Measurements from ENCODE around the gene PRR30.

The PRR30 gene

DNA sequence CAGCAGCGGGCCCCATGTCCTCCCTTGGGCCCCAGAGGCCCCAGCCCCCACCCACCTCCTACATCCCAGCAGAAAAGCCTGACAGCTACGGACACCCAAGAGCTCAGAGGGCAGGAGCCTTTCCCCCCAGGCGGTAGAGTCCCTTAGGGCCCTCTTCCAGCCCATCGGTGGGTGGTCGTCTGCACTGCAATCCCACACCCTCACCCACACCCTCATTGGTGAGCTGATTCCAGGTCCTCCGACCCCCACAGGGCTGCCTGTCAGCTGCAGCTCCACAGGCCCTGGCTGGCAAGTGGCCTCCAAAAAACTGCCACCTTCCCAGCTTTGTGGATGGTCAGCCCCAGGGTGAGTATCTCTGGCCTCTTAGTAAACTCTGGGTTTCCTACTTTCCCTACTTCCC, 20.1 kb upstream of the PRR30 start:
- Histone ChIP-seq H3K9me3 (ENCODE audit: low read depth, low read length) (no peaks in the 10 kb centered on the region), H3K36me3 (ENCODE audit: insufficient read depth, low read length) (no peaks in the 10 kb centered on the region), H3K9ac (ENCODE audit: insufficient read length) (no peak overlapping the region), H3K27ac (no peak overlapping the region), H3K4me3 (no peak overlapping the region)
- TF ChIP-seq FOXP2 (optimal IDR thresholded peaks at IDR 0.05; ENCODE audit: control extremely low read depth, extremely low read length, insufficient read depth) (no peak), POLR2AphosphoS5 (IDR thresholded peaks at IDR 0.05; ENCODE audit: borderline replicate concordance, low read depth, low read length) (no peak), EZH2 (IDR thresholded peaks at IDR 0.05) (no peak)
- no peak for DNase-seq (ENCODE audit: low read depth, low spot score)

DNA sequence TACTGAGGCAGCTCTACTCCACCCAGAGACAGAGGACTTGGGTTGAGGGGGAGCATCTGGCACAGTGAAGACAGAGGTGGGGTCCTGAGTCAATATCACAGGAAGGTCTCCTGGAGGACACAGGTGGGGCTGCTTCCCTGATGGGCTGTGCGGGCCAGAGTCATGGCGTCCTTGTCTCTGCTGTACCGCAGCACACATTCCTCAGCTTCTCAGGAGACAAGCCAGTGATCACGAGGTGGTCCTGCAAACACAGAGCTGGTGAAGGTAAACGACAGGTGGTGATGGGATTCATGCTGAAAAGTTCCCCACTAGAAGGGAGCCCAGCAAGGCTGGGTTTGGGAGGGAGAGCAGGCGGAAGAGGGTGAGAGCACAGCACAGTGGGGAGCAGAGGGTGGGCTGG, 19.3 kb upstream of the PRR30 start:
- Histone ChIP-seq H3K9me3 (ENCODE audit: low read depth, low read length) (no peaks in the 10 kb centered on the region), H3K9ac (ENCODE audit: insufficient read length) (no peak overlapping the region), H3K4me3 (no peak overlapping the region), H3K36me3 (ENCODE audit: insufficient read depth, low read length) (no peaks in the 10 kb centered on the region), H3K27ac (no peak overlapping the region)
- DNase-seq (ENCODE audit: low read depth, low spot score): no peak
- TF ChIP-seq FOXP2 (optimal IDR thresholded peaks at IDR 0.05; ENCODE audit: control extremely low read depth, extremely low read length, insufficient read depth) (no peak), POLR2AphosphoS5 (IDR thresholded peaks at IDR 0.05; ENCODE audit: borderline replicate concordance, low read depth, low read length) (no peak), EZH2 (IDR thresholded peaks at IDR 0.05) (no peak)

DNA sequence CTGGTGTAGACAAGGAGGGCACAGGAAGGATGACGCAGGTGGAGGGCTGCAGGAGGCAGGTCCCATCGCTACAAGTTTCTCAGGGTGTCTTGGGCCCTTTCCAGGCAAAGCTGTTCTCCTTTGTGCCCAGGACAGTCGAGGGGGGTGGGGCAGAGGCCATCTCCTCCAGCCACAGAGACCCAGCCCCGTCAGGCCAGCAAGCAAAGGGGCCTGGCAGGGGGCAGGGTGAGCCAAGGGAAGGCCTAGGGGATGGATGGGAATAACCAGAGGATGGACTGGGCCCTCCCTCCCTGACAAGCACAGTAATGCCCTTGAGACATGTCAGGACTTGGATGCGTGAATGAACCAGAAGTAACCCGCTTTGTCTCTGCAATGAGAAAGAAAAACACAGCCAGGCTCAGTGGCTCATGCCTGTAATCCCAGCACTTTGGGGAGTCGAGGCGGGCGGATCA, 15.9 kb upstream of the PRR30 start:
- no peaks in the 10 kb centered on the region for H3K9me3 ChIP-seq (ENCODE audit: low read depth, low read length)
- no peak overlapping the region for H3K4me3 ChIP-seq
- no peaks in the 10 kb centered on the region for H3K36me3 ChIP-seq (ENCODE audit: insufficient read depth, low read length)
- no peak for TF ChIP-seq FOXP2 (optimal IDR thresholded peaks at IDR 0.05; ENCODE audit: control extremely low read depth, extremely low read length, insufficient read depth)
- no peak for TF ChIP-seq POLR2AphosphoS5 (IDR thresholded peaks at IDR 0.05; ENCODE audit: borderline replicate concordance, low read depth, low read length)
- no peak for DNase-seq (ENCODE audit: low read depth, low spot score)
- no peak overlapping the region for H3K27ac ChIP-seq
- H3K9ac ChIP-seq (ENCODE audit: insufficient read length): no peak overlapping the region

DNA sequence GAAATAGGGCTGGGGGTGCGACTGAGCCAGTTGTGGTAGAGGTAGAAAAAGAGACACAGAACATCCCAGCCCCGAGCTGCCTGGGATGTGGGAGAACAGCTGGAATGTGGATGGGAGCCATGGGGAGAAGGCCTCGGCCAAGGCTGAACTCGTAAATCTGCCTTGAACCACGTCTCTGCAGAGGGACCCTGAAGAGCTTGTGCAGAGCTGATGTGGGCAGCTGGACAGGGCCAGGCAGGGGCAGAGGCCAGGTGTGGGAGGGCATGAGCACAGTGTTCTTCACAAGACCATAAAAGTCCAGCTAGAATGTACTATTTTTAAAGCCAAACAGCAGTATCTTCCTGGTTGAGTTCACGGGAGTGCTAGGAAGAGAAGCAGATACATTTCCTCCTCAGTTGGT, 15.3 kb upstream of the PRR30 start:
- TF ChIP-seq FOXP2 (optimal IDR thresholded peaks at IDR 0.05; ENCODE audit: control extremely low read depth, extremely low read length, insufficient read depth) (no peak), EZH2 (IDR thresholded peaks at IDR 0.05) (no peak), POLR2AphosphoS5 (IDR thresholded peaks at IDR 0.05; ENCODE audit: borderline replicate concordance, low read depth, low read length) (no peak)
- H3K27ac ChIP-seq: no peak overlapping the region
- H3K9me3 ChIP-seq (ENCODE audit: low read depth, low read length): no peaks in the 10 kb centered on the region
- no peak overlapping the region for H3K9ac ChIP-seq (ENCODE audit: insufficient read length)
- H3K4me3 ChIP-seq: no peak overlapping the region
- no peak for DNase-seq (ENCODE audit: low read depth, low spot score)
- no peaks in the 10 kb centered on the region for H3K36me3 ChIP-seq (ENCODE audit: insufficient read depth, low read length)

DNA sequence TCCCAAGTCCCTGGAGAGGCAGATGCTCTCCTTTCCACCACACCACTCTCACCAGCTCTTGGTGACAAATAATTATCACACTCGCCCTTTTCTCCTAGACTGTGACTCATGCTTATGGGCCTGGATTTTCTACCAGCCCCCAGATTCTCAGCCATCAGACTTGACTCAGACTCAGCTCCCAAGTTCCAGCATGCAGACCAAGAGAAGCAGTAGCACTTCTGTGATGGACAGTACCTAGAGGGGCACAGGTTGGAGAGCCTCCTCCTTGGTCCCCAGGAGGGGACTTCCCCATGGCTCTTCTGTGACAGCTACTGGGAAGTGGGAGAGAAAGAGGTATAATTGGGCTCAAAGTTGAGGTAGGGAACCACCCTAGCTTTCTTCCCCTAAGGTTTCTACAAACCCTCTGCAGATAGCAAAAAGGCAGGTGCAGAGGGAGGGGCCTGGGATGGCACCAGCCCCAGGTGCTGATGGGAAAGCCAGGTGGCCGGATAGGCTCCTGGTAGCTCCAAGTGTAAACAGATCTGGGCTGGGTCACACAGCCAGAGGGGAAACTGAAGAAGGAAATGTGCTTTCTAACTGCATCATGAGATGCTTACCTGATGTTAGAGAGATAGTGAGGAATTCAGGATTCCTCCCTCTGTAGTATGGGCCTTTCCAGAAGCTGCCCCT, 13.7 kb upstream of the PRR30 start:
- Histone ChIP-seq H3K27ac (no peak overlapping the region), H3K9me3 (ENCODE audit: low read depth, low read length) (no peaks in the 10 kb centered on the region), H3K36me3 (ENCODE audit: insufficient read depth, low read length) (no peaks in the 10 kb centered on the region), H3K4me3 (no peak overlapping the region), H3K9ac (ENCODE audit: insufficient read length) (no peak overlapping the region)
- no peak for DNase-seq (ENCODE audit: low read depth, low spot score)
- TF ChIP-seq POLR2AphosphoS5 (IDR thresholded peaks at IDR 0.05; ENCODE audit: borderline replicate concordance, low read depth, low read length) (no peak), EZH2 (IDR thresholded peaks at IDR 0.05) (no peak), FOXP2 (optimal IDR thresholded peaks at IDR 0.05; ENCODE audit: control extremely low read depth, extremely low read length, insufficient read depth) (no peak)

DNA sequence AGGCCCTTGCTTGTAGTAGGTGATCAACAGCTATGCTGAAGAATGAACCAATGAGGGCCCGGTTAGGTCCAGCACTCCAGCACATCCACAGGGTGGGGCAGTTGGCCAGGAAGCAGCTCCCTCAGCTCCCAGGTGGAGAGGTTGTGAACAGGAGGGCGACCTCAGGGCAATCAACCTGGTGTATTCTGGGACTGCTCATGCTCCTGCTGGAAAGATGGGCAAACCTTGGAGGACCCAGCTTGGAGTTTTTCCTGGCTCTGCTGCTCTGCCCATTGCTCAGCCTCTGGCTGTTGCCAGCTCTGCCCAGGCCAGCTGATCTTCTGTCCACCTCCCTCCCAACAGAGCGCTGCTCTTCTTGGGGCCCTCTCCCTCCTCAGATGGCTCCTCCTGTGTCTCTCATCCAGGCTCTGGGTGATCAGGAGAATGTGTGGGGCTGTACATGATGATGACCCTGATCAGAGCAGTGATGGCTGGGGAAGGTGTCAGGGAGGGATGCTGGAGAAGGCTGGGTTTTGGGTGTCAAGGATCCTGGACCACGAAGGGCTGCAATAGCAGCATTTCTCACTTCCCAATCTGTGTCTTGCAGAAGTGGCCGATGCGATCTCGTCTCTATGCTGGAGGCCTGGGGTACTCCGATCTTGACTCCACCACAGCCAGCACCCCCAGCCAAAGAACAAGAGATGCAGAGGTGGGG, 13.0 kb upstream of the PRR30 start:
- Histone ChIP-seq H3K36me3 (ENCODE audit: insufficient read depth, low read length) (no peaks in the 10 kb centered on the region), H3K4me3 (no peak overlapping the region), H3K9ac (ENCODE audit: insufficient read length) (no peak overlapping the region), H3K9me3 (ENCODE audit: low read depth, low read length) (no peaks in the 10 kb centered on the region), H3K27ac (no peak overlapping the region)
- TF ChIP-seq FOXP2 (optimal IDR thresholded peaks at IDR 0.05; ENCODE audit: control extremely low read depth, extremely low read length, insufficient read depth) (no peak), EZH2 (IDR thresholded peaks at IDR 0.05) (no peak), POLR2AphosphoS5 (IDR thresholded peaks at IDR 0.05; ENCODE audit: borderline replicate concordance, low read depth, low read length) (no peak)
- DNase-seq (ENCODE audit: low read depth, low spot score): no peak

DNA sequence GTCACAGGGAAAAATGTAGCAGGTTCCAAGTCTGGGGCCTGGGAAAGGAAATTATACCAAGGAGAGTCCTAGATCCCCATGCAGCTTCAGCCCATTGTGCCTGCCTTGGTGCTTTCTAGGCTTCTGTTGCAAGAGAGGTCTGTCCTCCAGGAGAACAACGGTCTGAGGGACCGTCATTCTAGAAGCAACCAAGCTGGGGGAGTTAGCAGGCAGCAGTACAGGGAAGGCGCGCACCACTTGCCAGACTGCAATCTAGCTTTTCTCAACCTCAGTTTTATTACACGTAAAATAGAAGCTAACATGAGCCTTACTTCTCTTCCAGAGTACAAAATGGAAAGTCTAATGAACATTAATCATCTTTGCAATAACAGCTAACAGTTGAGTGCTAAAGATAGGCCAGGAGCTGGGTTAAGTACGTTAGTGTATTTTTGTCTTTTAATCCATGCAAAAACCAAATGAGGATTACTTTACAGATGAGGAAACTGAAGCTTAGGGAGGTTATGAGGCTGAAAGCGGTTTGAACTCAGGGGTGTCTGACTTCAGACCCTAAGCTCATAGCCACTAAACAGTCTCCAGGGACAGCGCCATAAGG, 11.5 kb upstream of the PRR30 start:
- Histone ChIP-seq H3K9ac (ENCODE audit: insufficient read length) (no peak overlapping the region), H3K27ac (no peak overlapping the region), H3K36me3 (ENCODE audit: insufficient read depth, low read length) (no peaks in the 10 kb centered on the region), H3K9me3 (ENCODE audit: low read depth, low read length) (no peaks in the 10 kb centered on the region), H3K4me3 (no peak overlapping the region)
- no peak for DNase-seq (ENCODE audit: low read depth, low spot score)
- TF ChIP-seq EZH2 (IDR thresholded peaks at IDR 0.05) (no peak), POLR2AphosphoS5 (IDR thresholded peaks at IDR 0.05; ENCODE audit: borderline replicate concordance, low read depth, low read length) (no peak), FOXP2 (optimal IDR thresholded peaks at IDR 0.05; ENCODE audit: control extremely low read depth, extremely low read length, insufficient read depth) (no peak)

DNA sequence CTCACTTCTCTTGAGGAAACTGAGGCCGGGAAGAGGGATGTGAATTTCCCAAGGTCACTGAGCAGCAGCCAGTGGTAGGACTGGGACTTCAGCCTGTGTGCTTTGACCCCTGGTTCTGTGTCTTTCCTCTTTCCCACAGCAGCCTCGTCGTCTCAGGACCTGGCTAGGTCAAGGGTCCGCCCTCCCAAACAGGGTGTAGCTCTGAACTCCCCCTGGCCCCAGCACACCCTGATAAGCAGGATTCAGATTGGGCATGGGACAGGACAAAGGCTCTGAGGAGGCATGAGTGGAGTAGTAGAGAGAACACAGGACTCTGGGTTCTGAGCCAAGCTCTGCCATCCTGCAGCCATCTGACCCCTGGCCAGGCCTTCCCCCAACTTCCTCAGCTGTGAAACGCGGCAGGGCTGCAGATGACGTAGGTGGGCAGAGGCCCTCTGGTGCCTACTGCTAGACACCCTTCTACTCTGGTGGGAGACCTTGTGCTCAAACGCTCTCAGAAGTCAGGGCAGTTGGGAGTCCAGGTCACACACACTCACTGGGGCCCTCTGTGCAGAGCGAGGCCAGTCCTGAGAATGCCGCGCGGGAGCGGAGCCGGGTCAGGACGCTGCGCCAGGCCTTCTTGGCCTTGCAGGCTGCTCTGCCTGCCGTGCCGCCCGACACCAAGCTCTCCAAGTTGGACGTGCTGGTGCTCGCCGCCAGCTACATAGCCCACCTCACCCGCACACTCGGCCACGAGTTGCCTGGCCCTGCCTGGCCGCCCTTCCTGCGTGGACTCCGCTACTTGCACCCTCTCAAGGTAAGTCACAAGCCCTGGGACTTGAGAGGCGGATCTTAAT, 10.6 kb upstream of the PRR30 start:
- no peak overlapping the region for H3K27ac ChIP-seq
- no peak overlapping the region for H3K4me3 ChIP-seq
- TF ChIP-seq POLR2AphosphoS5 (IDR thresholded peaks at IDR 0.05; ENCODE audit: borderline replicate concordance, low read depth, low read length): no peak
- TF ChIP-seq EZH2 (IDR thresholded peaks at IDR 0.05): no peak
- TF ChIP-seq FOXP2 (optimal IDR thresholded peaks at IDR 0.05; ENCODE audit: control extremely low read depth, extremely low read length, insufficient read depth): no peak
- no peak for DNase-seq (ENCODE audit: low read depth, low spot score)
- H3K9me3 ChIP-seq (ENCODE audit: low read depth, low read length): no peaks in the 10 kb centered on the region
- H3K9ac ChIP-seq (ENCODE audit: insufficient read length): no peak overlapping the region
- no peaks in the 10 kb centered on the region for H3K36me3 ChIP-seq (ENCODE audit: insufficient read depth, low read length)

Measured in SK-N-MC (cell line).